GM21723 (cell line): ENCODE results near the gene TCP10L.

Experiments
- ATAC-seq: cut with Tn5 transposase; IDR thresholded peaks from one replicate; pipeline ENCODE4 v1.9.1; 2021; ENCODE audit warnings: mild to moderate bottlenecking, moderate library complexity; ENCODE audit not compliant: unreplicated experiment

Gene TCP10L

DNA sequence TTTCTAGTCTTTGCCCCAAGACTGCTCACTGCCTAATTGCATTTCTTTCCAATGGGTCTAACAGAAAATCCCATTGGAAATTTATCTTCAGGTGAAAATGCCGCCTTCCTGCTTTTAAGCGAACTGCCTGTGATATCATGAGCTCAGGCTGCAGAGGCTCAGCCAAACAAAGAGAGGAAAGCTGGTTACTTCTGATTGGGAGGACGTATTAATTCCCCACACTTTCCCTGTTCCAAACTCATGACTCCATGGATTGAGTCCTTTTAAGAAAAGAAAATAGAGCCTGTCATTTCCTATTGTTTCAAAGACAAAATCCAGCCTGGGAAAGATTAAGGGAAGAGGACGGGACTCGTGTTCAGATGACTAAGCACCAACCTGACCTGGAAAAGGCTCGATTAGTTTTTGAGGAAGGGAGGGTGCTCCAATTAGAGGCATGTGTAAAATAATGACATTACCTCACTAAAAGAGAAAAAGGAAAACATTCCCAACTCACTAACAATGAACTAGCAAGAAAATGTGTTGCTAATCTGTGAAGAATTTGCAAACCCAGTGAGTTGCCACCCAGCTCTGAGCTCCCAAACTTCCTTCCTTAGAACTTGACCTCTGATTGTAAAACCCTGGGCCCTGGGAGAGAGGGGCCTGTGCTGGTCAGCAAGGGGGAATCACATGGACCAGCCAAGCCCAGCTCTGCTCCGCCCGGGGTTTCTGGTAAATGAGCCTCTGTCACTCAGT, 61.2 kb downstream of the TCP10L start:
- no peak for ATAC-seq
